Duodenal mucosa (tissue), 2 donors: ENCODE measurements around the gene NAB1.
"Not testable (repeated sequence)": the region's sequence is repeated elsewhere in the genome, so short reads cannot be mapped to it uniquely, and the experiment has no call there.

Source experiments
- H3K27ac ChIP-seq: one replicate; pipeline ENCODE4 v1.7.0; 2013; ENCODE audit warnings: low read depth, low read length
- H3K27me3 ChIP-seq, 2 donors: one replicate each; pipeline ENCODE4 v1.7.0; 2013; ENCODE audit warnings: low read length in 2 of 2, control low read depth in 1 of 2; ENCODE audit not compliant: insufficient read depth in 2 of 2, control insufficient read depth in 1 of 2
- H3K36me3 ChIP-seq, 2 donors: one replicate each; pipeline ENCODE4 v1.7.0; 2013; ENCODE audit warnings: low read length in 2 of 2, control low read depth in 1 of 2; ENCODE audit not compliant: insufficient read depth in 2 of 2, control insufficient read depth in 1 of 2
- H3K4me1 ChIP-seq, 2 donors: one replicate each; pipeline ENCODE4 v1.7.0; 2013; ENCODE audit warnings: low read length in 2 of 2, control low read depth in 1 of 2; ENCODE audit not compliant: insufficient read depth in 2 of 2, control insufficient read depth in 1 of 2
- H3K4me3 ChIP-seq, 2 donors: one replicate each; pipeline ENCODE4 v1.7.0; 2013; ENCODE audit warnings: low read length in 2 of 2, low read depth in 1 of 2
- H3K9ac ChIP-seq, 2 donors: one replicate each; pipeline ENCODE4 v1.7.0; 2013; ENCODE audit warnings: low read length in 2 of 2, low read depth in 1 of 2
- H3K9me3 ChIP-seq, 2 donors: one replicate each; pipeline ENCODE4 v1.7.0; 2013; ENCODE audit warnings: low read length in 2 of 2, control low read depth in 1 of 2; ENCODE audit not compliant: control insufficient read depth in 1 of 2

Gene NAB1, protein sequence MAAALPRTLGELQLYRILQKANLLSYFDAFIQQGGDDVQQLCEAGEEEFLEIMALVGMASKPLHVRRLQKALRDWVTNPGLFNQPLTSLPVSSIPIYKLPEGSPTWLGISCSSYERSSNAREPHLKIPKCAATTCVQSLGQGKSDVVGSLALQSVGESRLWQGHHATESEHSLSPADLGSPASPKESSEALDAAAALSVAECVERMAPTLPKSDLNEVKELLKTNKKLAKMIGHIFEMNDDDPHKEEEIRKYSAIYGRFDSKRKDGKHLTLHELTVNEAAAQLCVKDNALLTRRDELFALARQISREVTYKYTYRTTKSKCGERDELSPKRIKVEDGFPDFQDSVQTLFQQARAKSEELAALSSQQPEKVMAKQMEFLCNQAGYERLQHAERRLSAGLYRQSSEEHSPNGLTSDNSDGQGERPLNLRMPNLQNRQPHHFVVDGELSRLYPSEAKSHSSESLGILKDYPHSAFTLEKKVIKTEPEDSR

DNA sequence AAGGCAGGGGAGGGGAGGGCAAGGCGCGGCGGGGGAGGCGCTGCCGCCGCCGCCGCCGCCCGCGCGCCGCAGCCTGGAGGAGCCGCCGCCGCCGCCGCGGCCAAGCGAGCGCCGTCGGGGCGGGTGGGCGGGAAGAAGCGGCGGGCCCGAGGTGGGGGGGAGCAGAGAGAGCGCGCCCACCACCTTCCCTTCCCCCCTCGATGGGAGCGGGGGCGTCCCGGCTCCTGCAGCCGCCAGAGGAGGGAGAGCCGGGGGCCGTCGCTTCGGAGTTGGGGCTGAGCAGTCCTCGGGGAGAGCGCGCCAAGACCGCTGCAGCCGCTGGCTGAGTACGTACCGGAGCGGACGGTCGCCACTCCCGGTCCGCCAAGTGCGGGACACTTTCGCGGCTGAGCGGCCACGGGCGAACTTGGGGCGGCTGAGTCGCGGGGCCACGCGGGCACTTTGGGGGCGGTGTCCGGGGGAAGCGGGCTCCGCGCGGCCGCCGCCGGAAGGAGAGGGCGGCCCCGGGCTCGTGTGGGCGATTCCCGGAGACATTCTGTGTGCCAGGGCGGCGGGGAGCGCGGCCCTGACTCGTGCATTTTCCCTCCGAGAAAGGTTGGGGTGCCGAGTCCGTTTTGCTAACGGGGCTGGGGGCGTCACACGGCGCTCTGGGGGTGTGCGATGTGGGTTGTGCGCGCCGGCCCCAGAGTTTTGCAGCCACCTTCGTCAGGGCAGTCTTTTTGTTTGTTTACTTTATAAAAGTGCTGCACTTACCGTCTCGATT is at the start of gene NAB1:
TSS of gene NAB1 (plus strand) at position 49 of the 763 bp plus-strand sequence. CDS start 10,094 bp downstream, outside the sequence.
- no peaks in the 10 kb centered on the region for H3K36me3 ChIP-seq
- H3K27ac ChIP-seq, result peak within 1 kb of the TSS; percentile 84
- H3K4me1 ChIP-seq, result peaks cover 9 to 19% of the 10 kb centered on the region in 2 donors
- H3K9me3 ChIP-seq, result no peaks in the 10 kb centered on the region
- H3K27me3 ChIP-seq, result no peaks in the 10 kb centered on the region
- H3K9ac ChIP-seq, result peak within 1 kb of the TSS; percentile 62 to 73
- H3K4me3 ChIP-seq, result peak within 1 kb of the TSS; percentile 87 to 89

DNA sequence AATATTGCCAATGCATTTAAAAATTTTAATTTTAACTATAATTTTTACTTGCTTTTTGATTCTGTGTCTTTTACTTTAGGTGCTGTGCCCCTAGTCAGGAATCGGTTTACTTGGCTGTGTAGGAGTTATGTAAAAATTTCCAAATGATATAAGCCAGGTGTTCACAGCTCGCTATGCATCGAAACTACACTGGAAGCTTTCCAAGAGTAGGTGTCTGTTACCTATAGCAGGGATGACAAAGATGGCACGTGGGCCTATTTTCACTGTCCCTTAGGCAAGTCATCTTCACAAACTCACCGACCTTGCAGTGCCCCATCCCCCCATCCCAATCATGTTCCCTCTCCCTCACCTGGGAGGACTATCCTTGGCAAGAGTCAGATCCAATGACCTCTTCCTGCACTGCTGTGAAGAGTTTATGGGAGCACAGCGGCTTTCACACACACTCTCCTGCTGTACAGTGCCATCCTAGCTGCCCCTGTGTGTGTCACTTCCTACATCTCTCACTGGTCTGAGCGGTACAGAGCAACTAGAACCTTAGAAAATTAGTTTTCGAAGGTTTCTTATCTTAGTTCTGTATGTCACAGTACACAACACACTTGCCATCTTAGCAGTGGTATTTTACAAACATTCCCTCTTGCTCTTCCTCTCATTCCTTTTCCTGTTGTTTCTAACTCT is 49.2 kb upstream of the NAB1 start:
- no peaks in the 10 kb centered on the region for H3K4me1 ChIP-seq
- no peaks in the 10 kb centered on the region for H3K36me3 ChIP-seq
- no peaks in the 10 kb centered on the region for H3K9me3 ChIP-seq
- H3K9ac ChIP-seq, result no peak overlapping the region
- H3K27me3 ChIP-seq, result no peaks in the 10 kb centered on the region
- H3K27ac ChIP-seq, result no peak overlapping the region
- H3K4me3 ChIP-seq, result no peak overlapping the region

DNA sequence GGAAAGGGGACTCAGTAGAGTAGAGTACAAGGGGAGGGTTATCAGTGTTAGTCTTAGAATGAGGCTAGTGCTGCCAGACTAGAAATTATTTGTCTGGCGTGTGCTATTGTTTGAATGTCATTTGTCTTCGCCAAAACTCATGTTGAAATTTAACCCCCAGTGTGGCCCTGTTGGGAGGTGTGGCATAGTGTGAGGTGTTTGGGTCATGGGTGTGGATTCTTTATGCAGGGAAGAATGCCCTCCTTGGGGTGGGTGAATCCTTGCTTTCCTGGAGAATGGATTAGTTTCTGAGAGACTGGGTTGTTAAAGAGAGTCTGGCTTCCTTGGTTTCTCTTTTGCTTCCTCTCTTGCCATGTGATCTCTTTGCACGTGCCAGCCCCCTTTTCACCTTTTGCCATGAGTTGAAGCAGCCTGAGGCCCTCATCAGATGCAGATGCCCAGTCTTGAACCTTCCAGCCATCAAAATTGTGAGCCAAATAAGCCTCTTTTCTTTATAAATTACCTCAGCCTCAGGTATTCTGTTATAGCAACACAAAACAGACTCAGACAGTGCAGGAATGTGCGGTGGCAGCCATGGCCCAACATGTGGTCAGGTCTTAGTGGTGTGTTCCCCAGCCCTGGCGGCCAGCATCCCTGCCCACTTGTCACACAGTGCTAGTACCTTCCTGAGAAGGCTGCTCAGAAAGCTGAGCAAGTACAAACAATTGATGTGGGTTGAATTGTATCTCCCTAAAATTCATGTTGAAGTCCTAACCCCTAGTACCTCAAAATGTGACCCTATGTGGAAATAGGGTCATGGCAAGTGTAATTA is 48.4 kb upstream of the NAB1 start:
- no peaks in the 10 kb centered on the region for H3K4me1 ChIP-seq
- no peak overlapping the region for H3K9ac ChIP-seq
- H3K9me3 ChIP-seq, result no peaks in the 10 kb centered on the region
- H3K36me3 ChIP-seq, result no peaks in the 10 kb centered on the region
- H3K27me3 ChIP-seq, result no peaks in the 10 kb centered on the region
- H3K4me3 ChIP-seq, result no peak overlapping the region
- no peak overlapping the region for H3K27ac ChIP-seq

DNA sequence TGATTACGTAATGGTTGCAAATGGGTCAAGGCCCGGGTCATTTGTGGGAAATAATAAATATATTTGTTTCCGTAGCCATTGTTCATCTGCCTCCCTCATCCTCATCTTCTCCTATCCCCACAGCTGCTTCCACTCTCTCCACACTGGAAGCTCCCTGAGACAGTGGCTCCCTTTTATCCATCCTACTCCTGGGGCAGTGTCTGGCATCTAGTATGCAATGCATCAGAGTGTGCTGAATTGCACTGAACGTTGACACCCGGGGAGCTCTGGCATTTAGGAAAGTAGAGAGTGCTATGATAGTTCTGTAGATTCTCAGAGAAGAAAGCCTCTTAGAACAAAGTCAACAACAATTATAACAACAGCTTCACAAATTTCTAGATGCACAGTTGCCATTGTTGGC is 45.5 kb upstream of the NAB1 start:
- Histone ChIP-seq H3K4me3 (no peak overlapping the region), H3K4me1 (no peaks in the 10 kb centered on the region), H3K9me3 (no peaks in the 10 kb centered on the region), H3K36me3 (no peaks in the 10 kb centered on the region), H3K27me3 (no peaks in the 10 kb centered on the region), H3K27ac (no peak overlapping the region), H3K9ac (no peak overlapping the region)

DNA sequence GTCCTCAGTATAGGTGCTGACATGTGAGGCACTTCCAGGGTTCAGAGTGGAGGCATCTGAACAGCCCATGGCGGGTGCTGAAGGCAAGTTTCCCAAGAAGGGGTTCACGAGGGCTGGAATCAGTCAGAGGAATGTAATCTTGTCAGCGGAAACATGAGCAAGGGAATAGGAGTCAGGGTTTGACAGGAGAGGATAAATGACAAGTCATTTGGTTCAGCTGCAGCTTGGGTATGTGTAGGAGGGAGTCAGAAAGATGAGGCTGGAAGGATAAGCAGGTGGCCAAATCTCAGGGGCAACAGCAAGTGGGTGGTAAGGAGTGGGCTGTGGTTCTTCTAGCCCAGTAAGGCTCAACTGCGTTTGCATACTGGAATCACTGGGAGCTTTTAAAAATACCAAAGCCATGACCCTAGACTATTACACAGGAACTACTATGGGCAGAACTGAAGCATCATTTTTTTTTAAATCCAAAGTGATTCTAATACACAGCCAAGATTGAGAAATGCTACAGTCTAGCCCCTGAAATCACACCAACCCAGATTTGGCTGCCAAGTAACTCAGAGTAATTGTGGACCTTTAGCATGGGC is 41.8 kb upstream of the NAB1 start:
- no peak overlapping the region for H3K27ac ChIP-seq
- no peaks in the 10 kb centered on the region for H3K27me3 ChIP-seq
- H3K36me3 ChIP-seq, result no peaks in the 10 kb centered on the region
- H3K9me3 ChIP-seq, result no peaks in the 10 kb centered on the region
- peaks cover 0 to 2% of the 10 kb centered on the region in 2 donors for H3K4me1 ChIP-seq
- H3K4me3 ChIP-seq, result no peak overlapping the region
- no peak overlapping the region for H3K9ac ChIP-seq

DNA sequence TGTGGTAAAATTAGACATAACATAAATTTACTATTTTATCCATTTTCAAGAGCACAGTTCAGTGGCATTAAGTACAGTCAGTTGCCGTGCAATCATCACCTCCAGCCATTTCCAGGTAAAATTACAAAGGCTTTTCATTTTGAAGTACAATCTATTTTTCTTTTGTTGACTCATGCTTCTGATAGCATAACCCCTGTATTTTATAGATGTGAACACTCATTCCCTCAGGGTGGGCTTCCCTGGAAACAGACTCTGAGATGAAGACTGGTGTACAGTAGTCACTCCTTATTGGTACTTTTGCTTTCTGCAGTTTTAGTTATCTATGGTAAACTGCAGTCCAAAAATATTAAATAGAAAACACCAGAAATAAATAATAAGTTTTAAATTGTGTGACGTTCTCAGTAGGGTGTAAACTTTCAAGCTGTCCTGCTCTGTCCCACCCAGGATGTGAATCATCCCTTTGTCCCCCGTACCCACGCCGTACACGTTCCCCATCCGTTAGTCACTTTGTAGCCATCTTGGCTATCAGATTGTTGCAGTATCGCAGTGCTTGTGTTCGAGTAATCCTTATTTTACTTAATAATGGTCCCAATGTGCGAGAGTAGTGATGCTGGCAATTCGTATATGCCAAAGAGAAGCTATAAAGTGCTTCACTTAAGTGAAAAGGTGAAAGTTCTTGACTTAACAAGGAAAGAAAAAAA is 41.1 kb upstream of the NAB1 start:
- H3K4me1 ChIP-seq, result peaks cover 0 to 2% of the 10 kb centered on the region in 2 donors
- H3K9ac ChIP-seq, result no peak overlapping the region
- H3K27ac ChIP-seq, result no peak overlapping the region
- no peaks in the 10 kb centered on the region for H3K36me3 ChIP-seq
- no peaks in the 10 kb centered on the region for H3K9me3 ChIP-seq
- H3K27me3 ChIP-seq, result no peaks in the 10 kb centered on the region
- no peak overlapping the region for H3K4me3 ChIP-seq

DNA sequence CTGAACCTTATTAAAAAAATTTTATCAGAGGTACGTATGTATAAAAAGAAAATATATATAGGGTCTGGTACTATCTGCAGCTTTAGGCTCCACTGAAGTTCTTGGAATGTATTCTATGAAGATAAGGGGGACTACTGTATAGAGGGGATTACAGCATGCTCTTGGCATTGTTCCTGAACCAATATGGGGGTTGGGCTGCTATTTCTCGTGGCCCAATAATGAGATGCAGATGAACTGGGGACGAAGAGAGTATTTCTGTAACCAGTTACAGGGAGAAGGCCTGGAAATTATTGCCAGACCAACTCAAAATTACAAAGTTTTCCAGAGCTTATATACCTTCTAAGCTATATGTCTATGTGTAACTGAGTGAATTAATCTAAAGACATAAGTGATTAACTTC is 40.0 kb upstream of the NAB1 start:
- not testable (repeated sequence) for H3K9me3 ChIP-seq, H3K36me3 ChIP-seq, H3K4me3 ChIP-seq, H3K27ac ChIP-seq, H3K9ac ChIP-seq, H3K4me1 ChIP-seq, H3K27me3 ChIP-seq

DNA sequence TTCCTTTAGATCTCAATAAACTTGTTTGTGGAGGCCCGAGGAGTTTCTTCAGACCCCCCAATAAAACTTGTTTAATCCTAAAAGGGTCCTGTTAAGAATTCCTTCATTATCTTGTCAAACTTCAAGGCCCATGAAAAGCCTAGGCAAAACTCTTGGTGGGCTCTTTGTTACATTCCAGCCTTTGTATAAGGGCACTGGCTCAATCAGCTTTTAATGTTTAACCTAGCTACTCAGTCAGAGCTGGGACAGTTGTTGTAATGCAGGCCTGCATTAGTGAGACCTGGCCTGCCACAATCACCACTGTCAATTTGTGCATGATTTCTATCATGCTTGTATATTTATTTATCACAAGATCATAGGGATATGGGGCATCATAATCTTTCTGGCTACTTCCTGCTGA is 39.5 kb upstream of the NAB1 start:
- not testable (repeated sequence) for H3K9ac ChIP-seq, H3K27ac ChIP-seq, H3K9me3 ChIP-seq, H3K36me3 ChIP-seq, H3K4me1 ChIP-seq, H3K27me3 ChIP-seq, H3K4me3 ChIP-seq

DNA sequence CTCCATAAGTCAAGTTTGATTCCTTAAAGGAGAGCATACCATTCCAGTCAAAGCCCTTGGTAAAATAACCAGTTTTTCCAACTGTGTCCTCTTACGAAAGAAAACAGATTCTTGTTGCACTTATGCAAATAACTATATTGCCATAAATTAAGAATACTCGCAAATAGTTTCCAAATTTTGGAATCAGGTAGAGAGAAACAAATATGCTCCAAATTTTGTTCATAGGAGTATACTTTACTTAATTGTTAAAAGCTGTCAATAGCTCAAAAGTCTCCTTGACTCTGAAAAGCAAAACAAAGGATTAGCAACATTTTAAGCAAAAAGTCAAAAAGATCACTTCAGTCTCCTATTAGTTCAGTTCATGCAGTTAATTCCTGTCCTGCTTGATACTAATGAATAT is 38.4 kb upstream of the NAB1 start:
- not testable (repeated sequence) for H3K27ac ChIP-seq, H3K4me3 ChIP-seq, H3K27me3 ChIP-seq, H3K36me3 ChIP-seq, H3K4me1 ChIP-seq, H3K9ac ChIP-seq, H3K9me3 ChIP-seq
